Panc1 (cell line): ENCODE data around the gene CUX1. TPM values are rescaled to one million over a fixed set of nuclear protein-coding genes. Genes with fewer than 3 reads are reported as not detected.

ENCODE experiments used
- ATAC-seq: fragments of 200-7000 bp; cut with Tn5 transposase; 2 replicates; pipeline ENCODE4 v1.9.1; 2020; ENCODE audit warnings: mild to moderate bottlenecking, moderate library complexity
- BruUV-seq: library from RNA; stranded (reverse); fragments of 400-500 nt; replicated peaks from 2 replicates; lab custom pipeline; 2021; lab: Mats Ljungman, UMichigan
- CTCF ChIA-PET: fragments of 300-600 bp; sonication (Branson Sonifier 250); formaldehyde crosslinking; loops from one replicate; lab custom pipeline; 2022; ENCODE audit warnings: antibody characterized with exemption; lab: Charles Lee
- POLR2A ChIA-PET: fragments of 300-600 bp; sonication (Branson Sonifier 250); formaldehyde crosslinking; loops from one replicate; lab custom pipeline; 2022; ENCODE audit warnings: antibody characterized with exemption; lab: Charles Lee
- DNase-seq: peaks from one replicate; pipeline ENCODE4 v3.0.0-alpha.2; 2010; ENCODE audit warnings: low read depth, low spot score
- H3K27ac ChIP-seq: 2 replicates; pipeline ENCODE4 v1.5.1; 2011; ENCODE audit warnings: mild to moderate bottlenecking, low read length, inconsistent platforms
- H3K27me3 ChIP-seq: fragments of 200-500 bp; sonication (Bioruptor generic); 2 replicates; pipeline ENCODE4 v1.6.0; 2014; ENCODE audit warnings: low read length, inconsistent platforms; ENCODE audit not compliant: control insufficient read depth, insufficient read depth
- H3K36me3 ChIP-seq: fragments of 200-500 bp; sonication (Bioruptor generic); 2 replicates; pipeline ENCODE4 v1.5.1; 2014; ENCODE audit warnings: inconsistent platforms, mild to moderate bottlenecking, low read length, moderate library complexity; ENCODE audit not compliant: control insufficient read depth, insufficient read depth
- H3K4me1 ChIP-seq: 2 replicates; pipeline ENCODE4 v1.5.1; 2011; ENCODE audit warnings: inconsistent platforms, mild to moderate bottlenecking, low read length, moderate library complexity; ENCODE audit not compliant: control insufficient read depth, insufficient read depth
- H3K4me3 ChIP-seq, 2 experiments: 2 replicates each; pipeline ENCODE4 v1.5.1; 2011 to 2012; ENCODE audit warnings: low read depth in 2 of 2, low read length in 2 of 2, mild to moderate bottlenecking in 2 of 2, inconsistent platforms in 1 of 2, moderate library complexity in 1 of 2
- H3K9me3 ChIP-seq: fragments of 200-500 bp; sonication (Bioruptor generic); 2 replicates; pipeline ENCODE4 v1.5.1; 2014; ENCODE audit warnings: low read depth, mild to moderate bottlenecking, inconsistent platforms, low read length, moderate library complexity; ENCODE audit not compliant: control insufficient read depth, insufficient read depth
- CTCF ChIP-seq: fragments of 450-650 bp; IDR thresholded peaks from 2 replicates; pipeline ENCODE4 v1.5.1; 2017; ENCODE audit warnings: mild to moderate bottlenecking
- POLR2AphosphoS5 ChIP-seq: IDR thresholded peaks from 2 replicates; pipeline ENCODE4 v1.6.1; 2012; ENCODE audit warnings: mild to moderate bottlenecking, low read depth, low read length, moderate library complexity
- SIN3A ChIP-seq: IDR thresholded peaks from 2 replicates; pipeline ENCODE4 v1.6.1; 2012; ENCODE audit warnings: low read depth, mild to moderate bottlenecking, low read length, moderate library complexity, borderline replicate concordance; ENCODE audit not compliant: insufficient read depth
- TCF7L2 ChIP-seq: IDR thresholded peaks from 2 replicates; pipeline ENCODE4 v1.6.1; 2011; ENCODE audit warnings: mild to moderate bottlenecking, low read depth, low read length, inconsistent platforms
- in situ Hi-C: cut with HindIII; loops from 2 replicates; pipeline ENCODE4 v1.10.0; 2016; ENCODE audit warnings: low sequenced_read_pairs, low pct_unique_long_range_greater_than_20kb
- intact Hi-C: fragments of 100-400 bp; cut with micrococcal nuclease; formaldehyde crosslinking; loops from one replicate; pipeline ENCODE4 v1.10.0; 2022; ENCODE audit not compliant: unreplicated experiment
- total RNA-seq: library from RNA; stranded (reverse); gene quantifications from one replicate; pipeline ENCODE4 v1.2.1, GENCODE V29; 2021; ENCODE audit not compliant: unreplicated experiment
- TF ChIP-seq, protein P1 (sequence below), 2 experiments: IDR thresholded peaks; 2 replicates each; pipeline ENCODE4 v1.6.1; 2011 to 2012; ENCODE audit warnings: low read depth in 2 of 2, control low read depth in 1 of 2, low read length in 1 of 2, mild to moderate bottlenecking in 1 of 2, moderate library complexity in 1 of 2; ENCODE audit not compliant: insufficient read depth in 1 of 2

Gene CUX1
- total RNA-seq, 1 experiment from 2014 or later, result 50.9 TPM

DNA sequence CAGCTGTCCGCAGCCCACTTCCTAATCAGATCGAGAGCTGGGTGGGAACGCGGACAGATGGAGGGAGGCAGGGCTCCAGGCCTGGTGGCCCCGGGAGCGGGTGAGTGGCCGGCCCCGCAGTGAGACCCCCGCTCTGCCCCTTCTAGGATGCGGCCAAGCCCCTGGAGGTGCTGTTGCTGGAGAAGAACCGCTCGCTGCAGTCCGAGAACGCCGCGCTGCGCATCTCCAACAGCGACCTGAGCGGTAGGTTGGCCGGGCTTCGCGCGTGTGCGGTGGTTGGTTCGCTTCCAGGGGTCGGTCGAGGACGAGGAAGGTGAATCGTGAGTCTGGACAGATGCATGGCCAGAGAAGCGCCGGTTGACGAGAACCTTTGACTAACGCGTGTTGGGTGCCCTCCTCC is 377.9 kb downstream of the CUX1 start:
- in situ Hi-C loops, result no loop called here
- CTCF ChIA-PET, result no interaction called here

GRCh38 chr7:102196028-102196427 is 378.6 kb downstream of the CUX1 start:
- no peak for DNase-seq
- TF ChIP-seq, protein P1, sequence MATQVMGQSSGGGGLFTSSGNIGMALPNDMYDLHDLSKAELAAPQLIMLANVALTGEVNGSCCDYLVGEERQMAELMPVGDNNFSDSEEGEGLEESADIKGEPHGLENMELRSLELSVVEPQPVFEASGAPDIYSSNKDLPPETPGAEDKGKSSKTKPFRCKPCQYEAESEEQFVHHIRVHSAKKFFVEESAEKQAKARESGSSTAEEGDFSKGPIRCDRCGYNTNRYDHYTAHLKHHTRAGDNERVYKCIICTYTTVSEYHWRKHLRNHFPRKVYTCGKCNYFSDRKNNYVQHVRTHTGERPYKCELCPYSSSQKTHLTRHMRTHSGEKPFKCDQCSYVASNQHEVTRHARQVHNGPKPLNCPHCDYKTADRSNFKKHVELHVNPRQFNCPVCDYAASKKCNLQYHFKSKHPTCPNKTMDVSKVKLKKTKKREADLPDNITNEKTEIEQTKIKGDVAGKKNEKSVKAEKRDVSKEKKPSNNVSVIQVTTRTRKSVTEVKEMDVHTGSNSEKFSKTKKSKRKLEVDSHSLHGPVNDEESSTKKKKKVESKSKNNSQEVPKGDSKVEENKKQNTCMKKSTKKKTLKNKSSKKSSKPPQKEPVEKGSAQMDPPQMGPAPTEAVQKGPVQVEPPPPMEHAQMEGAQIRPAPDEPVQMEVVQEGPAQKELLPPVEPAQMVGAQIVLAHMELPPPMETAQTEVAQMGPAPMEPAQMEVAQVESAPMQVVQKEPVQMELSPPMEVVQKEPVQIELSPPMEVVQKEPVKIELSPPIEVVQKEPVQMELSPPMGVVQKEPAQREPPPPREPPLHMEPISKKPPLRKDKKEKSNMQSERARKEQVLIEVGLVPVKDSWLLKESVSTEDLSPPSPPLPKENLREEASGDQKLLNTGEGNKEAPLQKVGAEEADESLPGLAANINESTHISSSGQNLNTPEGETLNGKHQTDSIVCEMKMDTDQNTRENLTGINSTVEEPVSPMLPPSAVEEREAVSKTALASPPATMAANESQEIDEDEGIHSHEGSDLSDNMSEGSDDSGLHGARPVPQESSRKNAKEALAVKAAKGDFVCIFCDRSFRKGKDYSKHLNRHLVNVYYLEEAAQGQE (IDR thresholded peaks at IDR 0.05; ENCODE audit: insufficient read depth in 1 of 2, low read depth in 2 of 2, low read length in 1 of 2), result no peak
- TF ChIP-seq TCF7L2, result no peak
- TF ChIP-seq POLR2AphosphoS5, result no peak
- TF ChIP-seq CTCF, result no peak
- no peak for TF ChIP-seq SIN3A
- CTCF ChIA-PET, result no interaction called here
- Histone ChIP-seq H3K4me1 (no peaks in the 10 kb centered on the region), H3K9me3 (no peaks in the 10 kb centered on the region), H3K27me3 (no peaks in the 10 kb centered on the region), H3K27ac (no peak overlapping the region), H3K36me3 (no peaks in the 10 kb centered on the region), H3K4me3 (no peak overlapping the region)
- intact Hi-C loops (no loop called here), in situ Hi-C loops (no loop called here)
- no peak for ATAC-seq
- no TSS peak for BruUV-seq
- POLR2A ChIA-PET, result no interaction called here

More for the DNA sequence above, 377.9 kb downstream of the CUX1 start:
- Histone ChIP-seq H3K9me3 (no peaks in the 10 kb centered on the region), H3K4me1 (no peaks in the 10 kb centered on the region), H3K4me3 (no peak overlapping the region), H3K27ac (no peak overlapping the region), H3K27me3 (no peaks in the 10 kb centered on the region), H3K36me3 (no peaks in the 10 kb centered on the region)
- no peak for TF ChIP-seq TCF7L2
- TF ChIP-seq, protein P1 (IDR thresholded peaks at IDR 0.05; ENCODE audit: insufficient read depth in 1 of 2, low read depth in 2 of 2, low read length in 1 of 2), result no peak
- no peak for TF ChIP-seq POLR2AphosphoS5
- TF ChIP-seq SIN3A, result no peak
- intact Hi-C loops, result no loop called here
- ATAC-seq (no peak), DNase-seq (no peak)
- POLR2A ChIA-PET, result no interaction called here
- BruUV-seq, result no TSS peak
